ENCODE measurements around the gene PDE11A.

DNA sequence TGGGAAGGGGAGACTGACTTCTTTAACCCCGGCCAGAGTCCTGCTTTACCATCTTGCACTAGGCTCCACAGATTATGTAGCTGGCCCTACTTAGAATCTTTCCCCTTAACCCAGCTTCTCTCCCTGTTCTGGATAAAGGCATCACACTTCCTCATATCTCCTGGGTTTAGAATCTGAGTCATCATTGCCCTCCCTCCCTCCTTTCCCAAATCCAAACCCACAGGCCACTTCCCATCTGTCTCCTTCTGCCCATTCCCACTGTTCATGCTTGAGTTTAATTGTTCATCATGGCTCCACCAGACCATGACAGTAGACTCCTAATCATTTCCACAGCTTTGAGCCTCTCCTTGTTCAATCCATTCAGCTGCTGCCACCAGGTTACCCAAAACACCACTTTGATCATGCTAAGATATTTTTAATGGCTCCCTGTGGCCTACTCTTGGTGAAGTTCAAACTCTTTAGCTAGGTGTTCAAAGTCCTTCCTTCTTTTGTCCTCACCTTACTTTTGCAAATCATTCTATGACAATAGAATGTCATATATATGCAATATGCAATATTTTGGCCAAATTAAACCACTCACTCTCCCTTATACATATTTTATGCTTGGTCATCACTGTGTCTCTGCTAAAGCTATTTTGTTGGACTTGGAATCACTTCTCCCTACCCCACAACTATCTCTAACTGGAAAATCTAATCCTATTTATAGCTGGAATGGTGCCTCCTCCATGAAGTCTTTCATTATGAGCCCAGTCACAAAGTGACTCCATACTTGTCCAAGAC, 5.5 kb downstream of the PDE11A start:
- TF ChIP-seq MTF1 (CRISPR knock-in tag; IDR thresholded peaks at IDR 0.05): no peak
- TF ChIP-seq ARHGAP35 (CRISPR knock-in tag; IDR thresholded peaks at IDR 0.05; ENCODE audit: borderline replicate concordance): no peak
- TF ChIP-seq JUN (CRISPR knock-in tag; IDR thresholded peaks at IDR 0.05): no peak
- TF ChIP-seq, protein P1, sequence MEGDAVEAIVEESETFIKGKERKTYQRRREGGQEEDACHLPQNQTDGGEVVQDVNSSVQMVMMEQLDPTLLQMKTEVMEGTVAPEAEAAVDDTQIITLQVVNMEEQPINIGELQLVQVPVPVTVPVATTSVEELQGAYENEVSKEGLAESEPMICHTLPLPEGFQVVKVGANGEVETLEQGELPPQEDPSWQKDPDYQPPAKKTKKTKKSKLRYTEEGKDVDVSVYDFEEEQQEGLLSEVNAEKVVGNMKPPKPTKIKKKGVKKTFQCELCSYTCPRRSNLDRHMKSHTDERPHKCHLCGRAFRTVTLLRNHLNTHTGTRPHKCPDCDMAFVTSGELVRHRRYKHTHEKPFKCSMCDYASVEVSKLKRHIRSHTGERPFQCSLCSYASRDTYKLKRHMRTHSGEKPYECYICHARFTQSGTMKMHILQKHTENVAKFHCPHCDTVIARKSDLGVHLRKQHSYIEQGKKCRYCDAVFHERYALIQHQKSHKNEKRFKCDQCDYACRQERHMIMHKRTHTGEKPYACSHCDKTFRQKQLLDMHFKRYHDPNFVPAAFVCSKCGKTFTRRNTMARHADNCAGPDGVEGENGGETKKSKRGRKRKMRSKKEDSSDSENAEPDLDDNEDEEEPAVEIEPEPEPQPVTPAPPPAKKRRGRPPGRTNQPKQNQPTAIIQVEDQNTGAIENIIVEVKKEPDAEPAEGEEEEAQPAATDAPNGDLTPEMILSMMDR (CRISPR knock-in tag; IDR thresholded peaks at IDR 0.05): no peak
- no peak for TF ChIP-seq SAFB2 (CRISPR knock-in tag; IDR thresholded peaks at IDR 0.05; ENCODE audit: borderline replicate concordance, low read depth)
- TF ChIP-seq FOSL2 (CRISPR knock-in tag; IDR thresholded peaks at IDR 0.05): no peak
- TF ChIP-seq, protein P2, sequence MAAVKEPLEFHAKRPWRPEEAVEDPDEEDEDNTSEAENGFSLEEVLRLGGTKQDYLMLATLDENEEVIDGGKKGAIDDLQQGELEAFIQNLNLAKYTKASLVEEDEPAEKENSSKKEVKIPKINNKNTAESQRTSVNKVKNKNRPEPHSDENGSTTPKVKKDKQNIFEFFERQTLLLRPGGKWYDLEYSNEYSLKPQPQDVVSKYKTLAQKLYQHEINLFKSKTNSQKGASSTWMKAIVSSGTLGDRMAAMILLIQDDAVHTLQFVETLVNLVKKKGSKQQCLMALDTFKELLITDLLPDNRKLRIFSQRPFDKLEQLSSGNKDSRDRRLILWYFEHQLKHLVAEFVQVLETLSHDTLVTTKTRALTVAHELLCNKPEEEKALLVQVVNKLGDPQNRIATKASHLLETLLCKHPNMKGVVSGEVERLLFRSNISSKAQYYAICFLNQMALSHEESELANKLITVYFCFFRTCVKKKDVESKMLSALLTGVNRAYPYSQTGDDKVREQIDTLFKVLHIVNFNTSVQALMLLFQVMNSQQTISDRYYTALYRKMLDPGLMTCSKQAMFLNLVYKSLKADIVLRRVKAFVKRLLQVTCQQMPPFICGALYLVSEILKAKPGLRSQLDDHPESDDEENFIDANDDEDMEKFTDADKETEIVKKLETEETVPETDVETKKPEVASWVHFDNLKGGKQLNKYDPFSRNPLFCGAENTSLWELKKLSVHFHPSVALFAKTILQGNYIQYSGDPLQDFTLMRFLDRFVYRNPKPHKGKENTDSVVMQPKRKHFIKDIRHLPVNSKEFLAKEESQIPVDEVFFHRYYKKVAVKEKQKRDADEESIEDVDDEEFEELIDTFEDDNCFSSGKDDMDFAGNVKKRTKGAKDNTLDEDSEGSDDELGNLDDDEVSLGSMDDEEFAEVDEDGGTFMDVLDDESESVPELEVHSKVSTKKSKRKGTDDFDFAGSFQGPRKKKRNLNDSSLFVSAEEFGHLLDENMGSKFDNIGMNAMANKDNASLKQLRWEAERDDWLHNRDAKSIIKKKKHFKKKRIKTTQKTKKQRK (IDR thresholded peaks at IDR 0.05; ENCODE audit: low read length): no peak
- no peak for TF ChIP-seq IKZF1 (IDR thresholded peaks at IDR 0.05)
- no peak for TF ChIP-seq ZNF24 (IDR thresholded peaks at IDR 0.05)
- TF ChIP-seq, protein P3, sequence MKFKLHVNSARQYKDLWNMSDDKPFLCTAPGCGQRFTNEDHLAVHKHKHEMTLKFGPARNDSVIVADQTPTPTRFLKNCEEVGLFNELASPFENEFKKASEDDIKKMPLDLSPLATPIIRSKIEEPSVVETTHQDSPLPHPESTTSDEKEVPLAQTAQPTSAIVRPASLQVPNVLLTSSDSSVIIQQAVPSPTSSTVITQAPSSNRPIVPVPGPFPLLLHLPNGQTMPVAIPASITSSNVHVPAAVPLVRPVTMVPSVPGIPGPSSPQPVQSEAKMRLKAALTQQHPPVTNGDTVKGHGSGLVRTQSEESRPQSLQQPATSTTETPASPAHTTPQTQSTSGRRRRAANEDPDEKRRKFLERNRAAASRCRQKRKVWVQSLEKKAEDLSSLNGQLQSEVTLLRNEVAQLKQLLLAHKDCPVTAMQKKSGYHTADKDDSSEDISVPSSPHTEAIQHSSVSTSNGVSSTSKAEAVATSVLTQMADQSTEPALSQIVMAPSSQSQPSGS (CRISPR knock-in tag; IDR thresholded peaks at IDR 0.05): no peak
- no peak for TF ChIP-seq HDAC2 (CRISPR knock-in tag; IDR thresholded peaks at IDR 0.05)
- TF ChIP-seq HMG20B (CRISPR knock-in tag; conservative IDR thresholded peaks at IDR 0.05): no peak
- no peak for TF ChIP-seq RAD21 (CRISPR knock-in tag; IDR thresholded peaks at IDR 0.05)
